Epithelial cell of esophagus (primary cell): ENCODE results near the gene AHCYL1.

Experiments
- DNase-seq: peaks from one replicate; pipeline ENCODE4 v3.0.0; 2010; ENCODE audit warnings: low read depth
- H3K4me3 ChIP-seq: 2 replicates; pipeline ENCODE4 v1.5.1; 2011; ENCODE audit warnings: mild to moderate bottlenecking, low read length, control low read depth
- TF ChIP-seq, protein P1 (sequence below): IDR thresholded peaks from 2 replicates; pipeline ENCODE4 v1.5.1; 2011; ENCODE audit warnings: low read depth, mild to moderate bottlenecking, low read length, control low read depth, inconsistent platforms; ENCODE audit not compliant: insufficient read depth; ENCODE audit errors: missing control alignments

AHCYL1 gene

DNA sequence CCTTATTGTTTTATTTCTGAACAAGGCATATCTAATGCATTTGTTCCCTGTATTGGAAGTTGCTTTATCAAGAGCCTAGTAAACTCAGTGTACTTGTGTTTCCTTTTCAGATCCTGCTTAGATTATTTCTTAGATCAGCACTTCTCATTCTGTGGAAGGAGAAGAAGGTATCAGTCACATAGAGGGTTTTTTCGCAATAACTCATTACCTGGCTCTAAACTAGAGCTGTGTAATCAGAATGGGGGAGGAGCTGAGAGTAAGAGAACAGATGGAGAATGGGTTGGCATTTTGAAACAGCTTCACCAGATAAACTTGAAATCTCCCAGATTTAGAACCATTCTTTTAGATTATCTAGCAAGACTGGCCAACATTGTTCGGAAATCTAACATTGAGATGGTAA lies 11.0 kb downstream of the AHCYL1 start:
- no peak overlapping the region for H3K4me3 ChIP-seq
- peak; percentile 72 for DNase-seq
- TF ChIP-seq, protein P1, sequence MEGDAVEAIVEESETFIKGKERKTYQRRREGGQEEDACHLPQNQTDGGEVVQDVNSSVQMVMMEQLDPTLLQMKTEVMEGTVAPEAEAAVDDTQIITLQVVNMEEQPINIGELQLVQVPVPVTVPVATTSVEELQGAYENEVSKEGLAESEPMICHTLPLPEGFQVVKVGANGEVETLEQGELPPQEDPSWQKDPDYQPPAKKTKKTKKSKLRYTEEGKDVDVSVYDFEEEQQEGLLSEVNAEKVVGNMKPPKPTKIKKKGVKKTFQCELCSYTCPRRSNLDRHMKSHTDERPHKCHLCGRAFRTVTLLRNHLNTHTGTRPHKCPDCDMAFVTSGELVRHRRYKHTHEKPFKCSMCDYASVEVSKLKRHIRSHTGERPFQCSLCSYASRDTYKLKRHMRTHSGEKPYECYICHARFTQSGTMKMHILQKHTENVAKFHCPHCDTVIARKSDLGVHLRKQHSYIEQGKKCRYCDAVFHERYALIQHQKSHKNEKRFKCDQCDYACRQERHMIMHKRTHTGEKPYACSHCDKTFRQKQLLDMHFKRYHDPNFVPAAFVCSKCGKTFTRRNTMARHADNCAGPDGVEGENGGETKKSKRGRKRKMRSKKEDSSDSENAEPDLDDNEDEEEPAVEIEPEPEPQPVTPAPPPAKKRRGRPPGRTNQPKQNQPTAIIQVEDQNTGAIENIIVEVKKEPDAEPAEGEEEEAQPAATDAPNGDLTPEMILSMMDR = no peak

DNA sequence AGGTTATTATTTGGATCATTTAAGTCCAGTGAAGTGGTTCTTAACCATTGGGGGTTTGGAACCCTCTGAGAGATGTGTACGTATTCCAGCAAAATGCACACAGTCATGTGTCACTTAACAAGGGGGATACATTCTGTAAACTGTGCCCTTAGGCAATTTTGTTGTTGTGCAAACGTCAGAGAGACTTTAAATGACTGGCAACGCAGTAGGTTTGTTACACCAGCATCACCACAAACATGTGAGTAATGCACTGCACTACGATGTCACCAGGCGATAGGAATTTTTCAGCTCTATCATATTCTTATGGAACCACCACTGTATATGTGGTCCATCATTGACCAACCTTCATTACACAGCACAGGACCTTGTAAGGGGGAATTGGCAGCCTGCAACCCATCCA lies 11.9 kb downstream of the AHCYL1 start:
- H3K4me3 ChIP-seq = no peak overlapping the region
- peak; percentile 39 for DNase-seq
- TF ChIP-seq, protein P1 = no peak

DNA sequence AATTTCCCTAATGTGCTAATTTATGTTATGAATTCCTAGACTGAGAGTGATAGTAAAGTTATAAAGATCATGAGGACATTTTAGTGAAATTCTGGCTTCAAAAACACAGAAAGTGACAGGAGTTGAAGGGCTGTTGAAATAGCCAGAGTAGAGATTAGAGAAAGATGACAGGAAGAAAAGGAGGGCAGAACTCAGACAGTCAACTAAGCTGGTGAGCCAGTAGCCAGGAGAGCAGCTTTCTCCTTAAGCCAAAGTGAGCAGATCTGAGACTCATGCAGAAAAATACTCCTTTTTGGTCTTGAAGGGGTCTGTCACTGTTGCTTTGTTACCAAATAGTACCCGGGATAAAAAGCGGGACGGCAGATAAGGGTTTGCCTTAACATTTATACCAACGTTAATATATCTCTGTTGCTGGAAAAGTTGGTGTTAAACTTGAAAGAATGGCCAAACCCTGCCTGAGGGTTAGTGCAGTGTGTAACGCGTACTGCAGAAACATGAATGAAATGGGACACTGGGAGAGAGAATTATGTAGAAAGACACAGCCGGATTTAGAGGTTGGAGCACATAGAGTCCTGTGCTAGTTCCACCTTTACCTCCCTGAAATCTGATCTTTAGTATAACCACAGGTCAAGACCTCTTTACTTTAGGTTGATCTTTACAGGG lies 12.8 kb downstream of the AHCYL1 start:
- no peak for DNase-seq
- H3K4me3 ChIP-seq = no peak overlapping the region
- TF ChIP-seq, protein P1 = no peak

DNA sequence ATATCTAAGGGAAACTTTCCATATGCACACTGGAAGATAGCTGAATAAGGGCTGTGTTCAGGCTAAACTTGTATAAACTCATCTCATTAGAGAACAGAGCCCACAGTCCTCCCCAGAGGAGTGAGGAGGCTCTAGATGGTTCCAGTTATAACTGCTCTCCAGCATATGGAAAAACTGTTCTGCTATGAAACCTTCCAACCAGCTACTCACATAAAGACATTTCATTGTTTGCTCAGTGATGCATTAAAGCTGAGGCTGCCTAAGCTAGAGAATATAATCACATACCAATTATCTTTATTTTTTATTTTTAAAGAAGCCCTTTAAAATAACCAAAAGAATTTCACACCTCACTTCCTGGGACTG lies 13.3 kb downstream of the AHCYL1 start:
- TF ChIP-seq, protein P1 = no peak
- no peak overlapping the region for H3K4me3 ChIP-seq
- DNase-seq = no peak

DNA sequence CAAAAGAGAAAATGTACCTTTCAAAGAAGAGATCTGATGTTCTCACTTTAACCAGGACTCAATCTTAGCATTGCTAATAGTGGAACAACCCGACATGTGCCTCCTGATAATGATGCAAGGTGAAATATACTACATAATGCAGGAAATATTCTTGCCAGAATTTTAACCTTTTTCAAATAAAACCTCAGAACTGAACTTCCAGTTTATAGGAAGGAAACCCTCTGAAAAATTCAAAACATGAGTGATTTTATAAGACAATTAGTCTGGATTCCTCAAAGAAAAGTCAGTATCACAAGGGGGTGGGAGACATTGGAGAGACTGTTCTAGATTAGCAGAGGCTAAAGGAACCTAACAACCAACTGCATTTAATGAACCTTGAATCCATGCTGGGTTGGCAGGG lies 18.1 kb downstream of the AHCYL1 start:
- TF ChIP-seq, protein P1 = no peak
- no peak overlapping the region for H3K4me3 ChIP-seq
- no peak for DNase-seq

DNA sequence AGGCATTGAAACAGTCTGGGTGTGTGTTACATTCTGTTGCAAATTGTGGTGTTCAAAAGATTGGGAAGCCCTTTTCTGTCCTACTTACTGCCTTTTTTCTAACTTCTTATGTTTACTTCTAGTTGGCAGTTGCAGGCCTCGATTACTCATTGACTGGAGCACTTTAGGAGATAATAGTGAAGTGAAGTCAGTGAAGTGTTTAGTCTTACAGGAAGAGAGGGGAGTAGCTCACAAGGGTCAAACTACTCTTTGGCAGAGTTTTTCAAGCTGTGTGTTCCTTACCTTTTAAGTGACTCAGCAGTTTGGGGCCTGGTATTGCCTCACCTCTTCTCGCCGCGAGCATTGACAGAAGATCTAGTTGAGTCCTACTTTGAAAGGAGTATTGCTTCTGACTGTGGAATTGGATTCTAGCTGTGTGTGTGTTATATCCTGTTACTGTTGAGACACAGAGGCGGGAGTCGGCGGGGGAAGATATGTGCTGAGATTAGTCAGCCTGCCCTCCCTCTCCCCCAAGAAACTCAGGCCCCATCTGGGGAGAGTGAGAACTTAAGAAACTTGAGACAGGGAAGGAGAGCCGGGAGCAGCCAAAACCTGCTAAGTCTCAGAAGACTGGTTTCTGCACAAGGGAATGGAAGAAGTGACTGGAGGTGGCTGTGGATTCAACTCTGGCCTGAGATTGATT lies 19.3 kb downstream of the AHCYL1 start:
- H3K4me3 ChIP-seq = no peak overlapping the region
- DNase-seq = peak; percentile 99
- TF ChIP-seq, protein P1 = no peak

DNA sequence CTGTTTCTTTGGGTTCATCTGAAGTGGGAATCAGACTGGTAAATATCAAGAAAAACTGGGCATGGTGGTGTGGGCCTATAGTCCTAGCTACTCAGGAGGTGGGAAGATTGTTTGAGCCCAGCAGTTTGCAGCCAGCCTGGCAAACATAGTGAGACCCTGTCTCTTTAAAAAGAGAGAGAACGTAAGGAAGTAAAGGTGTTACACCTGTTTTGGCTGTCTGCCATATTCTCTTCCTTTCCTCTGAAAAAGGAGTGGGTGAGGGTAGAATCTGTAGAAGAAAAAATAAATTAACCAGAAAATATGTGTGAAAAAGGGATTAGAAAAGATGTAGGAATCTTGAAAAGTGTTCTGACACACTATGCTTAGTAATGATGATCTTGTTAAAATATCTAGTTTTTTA lies 20.0 kb downstream of the AHCYL1 start:
- DNase-seq = peak; percentile 47
- TF ChIP-seq, protein P1 = no peak
- H3K4me3 ChIP-seq = no peak overlapping the region
